ENCODE measurements around the gene FAM149A. TPM values are rescaled to one million over a fixed set of nuclear protein-coding genes. Genes with fewer than 3 reads are reported as not detected.
A peak's percentile ranks its signal among the peaks of the same experiment; 100 is the strongest.

The FAM149A gene
- total and polyA plus RNA-seq, 10 donors = 0.61 to 7.3 (median 3.2) TPM

GRCh38 chr4:186104890-186105646 lies 564 bp downstream of the FAM149A start:
- intact Hi-C loops (cut with DNase I; ENCODE audit: low total_unique reads) = no loop called here

GRCh38 chr4:186105647-186106321 lies 1.3 kb downstream of the FAM149A start:
- no peaks in the 10 kb centered on the region for H3K36me3 ChIP-seq
- peaks cover 0 to 17% (median 12%) of the 10 kb centered on the region in 6 donors for H3K4me1 ChIP-seq
- DNase-seq = no peak
- H3K9me3 ChIP-seq = no peaks in the 10 kb centered on the region
- H3K4me3 ChIP-seq = peak overlapping the region; percentile 33 to 71 (median 43)
- TF ChIP-seq POLR2AphosphoS5 (IDR thresholded peaks at IDR 0.05) (no peak), POLR2A (IDR thresholded peaks at IDR 0.05) (no peak)
- TF ChIP-seq, protein P1, sequence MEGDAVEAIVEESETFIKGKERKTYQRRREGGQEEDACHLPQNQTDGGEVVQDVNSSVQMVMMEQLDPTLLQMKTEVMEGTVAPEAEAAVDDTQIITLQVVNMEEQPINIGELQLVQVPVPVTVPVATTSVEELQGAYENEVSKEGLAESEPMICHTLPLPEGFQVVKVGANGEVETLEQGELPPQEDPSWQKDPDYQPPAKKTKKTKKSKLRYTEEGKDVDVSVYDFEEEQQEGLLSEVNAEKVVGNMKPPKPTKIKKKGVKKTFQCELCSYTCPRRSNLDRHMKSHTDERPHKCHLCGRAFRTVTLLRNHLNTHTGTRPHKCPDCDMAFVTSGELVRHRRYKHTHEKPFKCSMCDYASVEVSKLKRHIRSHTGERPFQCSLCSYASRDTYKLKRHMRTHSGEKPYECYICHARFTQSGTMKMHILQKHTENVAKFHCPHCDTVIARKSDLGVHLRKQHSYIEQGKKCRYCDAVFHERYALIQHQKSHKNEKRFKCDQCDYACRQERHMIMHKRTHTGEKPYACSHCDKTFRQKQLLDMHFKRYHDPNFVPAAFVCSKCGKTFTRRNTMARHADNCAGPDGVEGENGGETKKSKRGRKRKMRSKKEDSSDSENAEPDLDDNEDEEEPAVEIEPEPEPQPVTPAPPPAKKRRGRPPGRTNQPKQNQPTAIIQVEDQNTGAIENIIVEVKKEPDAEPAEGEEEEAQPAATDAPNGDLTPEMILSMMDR (IDR thresholded peaks at IDR 0.05 in 8 of 11, conservative IDR thresholded peaks at IDR 0.05 in 3 of 11) = no peak
- WGBS, 5 donors = 24 to 51% (median 27%) methylated on average over 8 to 17 of the region's 17 CpGs
- H3K27me3 ChIP-seq (replicated peaks in 1 of 7) = peaks cover 4 to 73% (median 23%) of the 10 kb centered on the region in 7 donors
- intact Hi-C loops (cut with DNase I; ENCODE audit: low total_unique reads) = no loop called here
- H3K27ac ChIP-seq = peak overlapping the region in 1 of 8 donors; percentile 13

More at GRCh38 chr4:186104890-186105646, 564 bp downstream of the FAM149A start:
- Histone ChIP-seq H3K36me3 (no peaks in the 10 kb centered on the region), H3K4me3 (peak overlapping the region; percentile 33 to 71 (median 43)), H3K27me3 (replicated peaks in 1 of 7) (peaks cover 4 to 73% (median 23%) of the 10 kb centered on the region in 7 donors), H3K27ac (peak overlapping the region in 3 of 8 donors; percentile 13 to 20 (median 16)), H3K4me1 (peaks cover 0 to 17% (median 12%) of the 10 kb centered on the region in 6 donors), H3K9me3 (no peaks in the 10 kb centered on the region)
- DNase-seq = peak; percentile 79
- TF ChIP-seq, protein P1 (IDR thresholded peaks at IDR 0.05 in 8 of 11, conservative IDR thresholded peaks at IDR 0.05 in 3 of 11) = peak in 1 of 11 experiments; percentile 4
- TF ChIP-seq POLR2A (IDR thresholded peaks at IDR 0.05) = no peak
- 1 to 8% (median 2%) methylated on average over 23 to 83 of the region's 83 CpGs for WGBS, 5 donors

GRCh38 chr4:186107947-186108346 lies 3.4 kb downstream of the FAM149A start:
- no peak for DNase-seq
- TF ChIP-seq POLR2AphosphoS5 (IDR thresholded peaks at IDR 0.05) (no peak), POLR2A (IDR thresholded peaks at IDR 0.05) (no peak)
- TF ChIP-seq, protein P1 (IDR thresholded peaks at IDR 0.05 in 8 of 11, conservative IDR thresholded peaks at IDR 0.05 in 3 of 11) = no peak
- Histone ChIP-seq H3K4me3 (no peak overlapping the region), H3K27me3 (replicated peaks in 1 of 7) (peaks cover 4 to 59% (median 23%) of the 10 kb centered on the region in 7 donors), H3K4me1 (peaks cover 0 to 17% (median 12%) of the 10 kb centered on the region in 6 donors), H3K36me3 (no peaks in the 10 kb centered on the region), H3K9me3 (no peaks in the 10 kb centered on the region), H3K27ac (no peak overlapping the region)
- intact Hi-C loops (cut with DNase I; ENCODE audit: low total_unique reads) = no loop called here
- 71 to 86% (median 78%) methylated on average over 4 of the region's 4 CpGs for WGBS, 5 donors

DNA sequence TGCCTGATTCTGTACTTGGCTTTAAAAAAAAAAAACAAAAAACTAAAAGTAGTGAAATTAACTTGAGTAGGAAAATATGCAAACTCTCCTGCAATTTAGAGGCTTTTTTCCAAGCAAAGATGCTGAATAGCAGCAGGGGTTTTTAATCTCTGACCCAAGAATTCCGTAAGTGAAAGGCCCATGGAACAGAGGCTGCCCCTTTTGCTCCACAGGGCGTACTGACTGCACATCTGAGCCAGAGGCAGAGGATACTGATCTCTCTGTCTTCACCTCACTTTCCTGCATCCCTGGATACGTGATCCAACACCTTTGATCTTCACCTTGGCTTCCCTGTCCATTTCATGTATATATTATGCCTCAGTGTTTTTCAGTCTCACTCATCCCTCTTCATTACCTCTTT lies 3.9 kb downstream of the FAM149A start:
- WGBS, 5 donors = 73 to 81% (median 79%) methylated on average over 3 of the region's 3 CpGs
- Histone ChIP-seq H3K27ac (no peak overlapping the region), H3K36me3 (no peaks in the 10 kb centered on the region), H3K4me1 (peaks cover 0 to 17% (median 12%) of the 10 kb centered on the region in 6 donors), H3K27me3 (replicated peaks in 1 of 7) (peaks cover 4 to 55% (median 23%) of the 10 kb centered on the region in 7 donors), H3K4me3 (no peak overlapping the region), H3K9me3 (no peaks in the 10 kb centered on the region)
- intact Hi-C loops (cut with DNase I; ENCODE audit: low total_unique reads) = no loop called here
- DNase-seq = no peak
- TF ChIP-seq POLR2A (IDR thresholded peaks at IDR 0.05) = no peak
- TF ChIP-seq, protein P1 (IDR thresholded peaks at IDR 0.05 in 8 of 11, conservative IDR thresholded peaks at IDR 0.05 in 3 of 11) = no peak
- TF ChIP-seq POLR2AphosphoS5 (IDR thresholded peaks at IDR 0.05) = no peak

Measured in spleen (tissue), 11 donors.